Body of pancreas (tissue), 4 donors: ENCODE data around the gene PLEKHM2.

ENCODE experiments used
- CTCF ChIP-seq, 7 experiments: fragments of 450-650 bp in 4 of 7; fragments of 200-600 bp in 3 of 7; sonication (generic) in 3 of 7; IDR thresholded peaks; one replicate each; pipeline ENCODE4 v1.5.1; 2016 to 2019; ENCODE audit warnings: antibody characterized with exemption in 7 of 7
- POLR2A ChIP-seq, 3 donors: fragments of 450-650 bp; IDR thresholded peaks; one replicate each; pipeline ENCODE4 v1.6.1; 2016; ENCODE audit warnings: antibody characterized with exemption in 3 of 3, mild to moderate bottlenecking in 2 of 3

DNA sequence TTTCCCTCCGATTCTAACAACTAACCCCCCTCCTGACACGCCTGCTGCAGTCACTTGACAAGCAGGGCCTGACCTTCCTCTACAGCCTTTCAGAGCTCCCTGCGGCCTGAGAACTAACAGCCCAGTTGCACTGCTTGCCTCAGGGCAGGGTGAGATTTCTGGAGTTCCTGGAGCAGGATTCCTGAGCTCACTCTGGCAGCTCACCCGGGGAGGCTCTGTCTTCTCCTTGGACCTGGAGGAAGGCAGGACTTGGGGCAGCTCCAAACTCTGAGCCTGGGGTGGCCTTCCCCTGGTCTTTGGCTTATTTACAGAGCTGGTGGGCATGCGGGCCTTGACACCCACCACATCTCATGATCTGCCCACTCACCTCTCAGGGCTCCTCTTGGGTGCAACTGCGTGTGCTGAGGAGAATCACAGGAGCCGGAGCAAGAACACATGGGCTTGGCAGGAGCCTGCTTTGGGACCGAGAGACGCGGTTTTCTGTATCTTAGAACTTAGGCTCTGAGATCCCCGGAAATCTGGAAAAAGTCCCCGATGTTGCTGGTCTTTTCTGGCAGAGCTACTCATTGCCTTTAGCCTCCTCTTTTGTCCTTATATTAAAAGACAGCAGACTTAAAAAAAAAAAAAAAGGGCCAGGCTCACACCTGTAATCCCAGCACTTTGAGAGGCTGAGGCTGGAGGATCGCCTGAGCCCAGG, 38.9 kb downstream of the PLEKHM2 start:
- TF ChIP-seq CTCF (IDR thresholded peaks at IDR 0.05) (no peak), POLR2A (IDR thresholded peaks at IDR 0.05) (no peak)
